ENCODE results near the gene TSR1.

- TF ChIP-seq, protein P1, sequence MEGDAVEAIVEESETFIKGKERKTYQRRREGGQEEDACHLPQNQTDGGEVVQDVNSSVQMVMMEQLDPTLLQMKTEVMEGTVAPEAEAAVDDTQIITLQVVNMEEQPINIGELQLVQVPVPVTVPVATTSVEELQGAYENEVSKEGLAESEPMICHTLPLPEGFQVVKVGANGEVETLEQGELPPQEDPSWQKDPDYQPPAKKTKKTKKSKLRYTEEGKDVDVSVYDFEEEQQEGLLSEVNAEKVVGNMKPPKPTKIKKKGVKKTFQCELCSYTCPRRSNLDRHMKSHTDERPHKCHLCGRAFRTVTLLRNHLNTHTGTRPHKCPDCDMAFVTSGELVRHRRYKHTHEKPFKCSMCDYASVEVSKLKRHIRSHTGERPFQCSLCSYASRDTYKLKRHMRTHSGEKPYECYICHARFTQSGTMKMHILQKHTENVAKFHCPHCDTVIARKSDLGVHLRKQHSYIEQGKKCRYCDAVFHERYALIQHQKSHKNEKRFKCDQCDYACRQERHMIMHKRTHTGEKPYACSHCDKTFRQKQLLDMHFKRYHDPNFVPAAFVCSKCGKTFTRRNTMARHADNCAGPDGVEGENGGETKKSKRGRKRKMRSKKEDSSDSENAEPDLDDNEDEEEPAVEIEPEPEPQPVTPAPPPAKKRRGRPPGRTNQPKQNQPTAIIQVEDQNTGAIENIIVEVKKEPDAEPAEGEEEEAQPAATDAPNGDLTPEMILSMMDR (IDR thresholded peaks at IDR 0.05) = no peak
- TF ChIP-seq POLR2A (IDR thresholded peaks at IDR 0.05) = no peak
Measured at GRCh38 chr17:2361010-2361760, 24.9 kb upstream of the TSR1 start.

Data from thyroid gland (tissue), 4 donors.